ENCODE measurements around the gene SYNPR. TPM values are rescaled to one million over a fixed set of nuclear protein-coding genes. Genes with fewer than 3 reads are reported as not detected.

Gene SYNPR
- total RNA-seq, 3 donors from 2014 or later = not detected

- intact Hi-C loops (cut with DNase I; ENCODE audit: low total_unique reads) = no loop called here
- no peak overlapping the region for H3K4me3 ChIP-seq
- H3K27me3 ChIP-seq = peaks cover 0 to 5% of the 10 kb centered on the region in 2 donors
- H3K9me3 ChIP-seq = no peaks in the 10 kb centered on the region
- H3K4me1 ChIP-seq = no peaks in the 10 kb centered on the region
- DNase-seq (ENCODE audit: low spot score in 2 of 2) = no peak
- H3K36me3 ChIP-seq = no peaks in the 10 kb centered on the region
- no peak overlapping the region for H3K27ac ChIP-seq
- TF ChIP-seq, protein P1, sequence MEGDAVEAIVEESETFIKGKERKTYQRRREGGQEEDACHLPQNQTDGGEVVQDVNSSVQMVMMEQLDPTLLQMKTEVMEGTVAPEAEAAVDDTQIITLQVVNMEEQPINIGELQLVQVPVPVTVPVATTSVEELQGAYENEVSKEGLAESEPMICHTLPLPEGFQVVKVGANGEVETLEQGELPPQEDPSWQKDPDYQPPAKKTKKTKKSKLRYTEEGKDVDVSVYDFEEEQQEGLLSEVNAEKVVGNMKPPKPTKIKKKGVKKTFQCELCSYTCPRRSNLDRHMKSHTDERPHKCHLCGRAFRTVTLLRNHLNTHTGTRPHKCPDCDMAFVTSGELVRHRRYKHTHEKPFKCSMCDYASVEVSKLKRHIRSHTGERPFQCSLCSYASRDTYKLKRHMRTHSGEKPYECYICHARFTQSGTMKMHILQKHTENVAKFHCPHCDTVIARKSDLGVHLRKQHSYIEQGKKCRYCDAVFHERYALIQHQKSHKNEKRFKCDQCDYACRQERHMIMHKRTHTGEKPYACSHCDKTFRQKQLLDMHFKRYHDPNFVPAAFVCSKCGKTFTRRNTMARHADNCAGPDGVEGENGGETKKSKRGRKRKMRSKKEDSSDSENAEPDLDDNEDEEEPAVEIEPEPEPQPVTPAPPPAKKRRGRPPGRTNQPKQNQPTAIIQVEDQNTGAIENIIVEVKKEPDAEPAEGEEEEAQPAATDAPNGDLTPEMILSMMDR (IDR thresholded peaks at IDR 0.05) = no peak
- TF ChIP-seq POLR2AphosphoS5 (IDR thresholded peaks at IDR 0.05) (no peak), POLR2A (IDR thresholded peaks at IDR 0.05) (no peak)
These were observed 9.5 kb downstream of the SYNPR start for GRCh38 chr3:63287610-63288009.

DNA sequence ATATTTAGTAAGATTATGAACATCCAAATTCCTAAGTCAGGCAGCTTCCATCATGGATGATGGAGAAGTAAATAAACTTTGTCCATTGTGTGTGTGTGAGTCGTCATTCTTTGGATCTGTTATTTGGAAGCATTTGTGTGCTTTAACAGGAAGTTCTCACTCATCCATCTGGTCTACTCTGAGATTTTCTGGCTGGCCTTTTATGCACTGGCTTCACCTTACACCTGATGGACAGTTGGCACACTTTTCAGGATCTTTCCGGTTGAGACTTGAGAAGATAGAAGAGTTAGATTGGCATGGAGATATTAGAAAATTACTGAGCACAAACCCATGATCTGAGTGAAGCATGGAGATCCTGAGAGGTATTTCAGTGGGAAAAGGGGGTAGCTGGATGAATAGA lies 12.6 kb downstream of the SYNPR start:
- no peaks in the 10 kb centered on the region for H3K36me3 ChIP-seq
- H3K4me1 ChIP-seq = no peaks in the 10 kb centered on the region
- H3K9me3 ChIP-seq = no peaks in the 10 kb centered on the region
- intact Hi-C loops (cut with DNase I; ENCODE audit: low total_unique reads) = no loop called here
- H3K27me3 ChIP-seq = no peaks in the 10 kb centered on the region
- no peak for DNase-seq (ENCODE audit: low spot score in 2 of 2)
- H3K4me3 ChIP-seq = no peak overlapping the region
- H3K27ac ChIP-seq = no peak overlapping the region
- TF ChIP-seq POLR2AphosphoS5 (IDR thresholded peaks at IDR 0.05) (no peak), POLR2A (IDR thresholded peaks at IDR 0.05) (no peak)
- TF ChIP-seq, protein P1 (IDR thresholded peaks at IDR 0.05) = no peak

GRCh38 chr3:63294332-63294731 lies 16.2 kb downstream of the SYNPR start:
- TF ChIP-seq, protein P1 (IDR thresholded peaks at IDR 0.05) = no peak
- TF ChIP-seq POLR2AphosphoS5 (IDR thresholded peaks at IDR 0.05) = no peak
- no peak overlapping the region for H3K27ac ChIP-seq
- H3K27me3 ChIP-seq = no peaks in the 10 kb centered on the region
- H3K4me1 ChIP-seq = no peaks in the 10 kb centered on the region
- no peak overlapping the region for H3K4me3 ChIP-seq
- H3K9me3 ChIP-seq = no peaks in the 10 kb centered on the region
- no peaks in the 10 kb centered on the region for H3K36me3 ChIP-seq
- no peak for DNase-seq (ENCODE audit: low spot score in 2 of 2)
- intact Hi-C loops (cut with DNase I; ENCODE audit: low total_unique reads) = no loop called here

- TF ChIP-seq, protein P1 (IDR thresholded peaks at IDR 0.05) = no peak
- TF ChIP-seq POLR2A (IDR thresholded peaks at IDR 0.05) = no peak
- no peak for TF ChIP-seq POLR2AphosphoS5 (IDR thresholded peaks at IDR 0.05)
- H3K4me1 ChIP-seq = no peaks in the 10 kb centered on the region
- intact Hi-C loops (cut with DNase I; ENCODE audit: low total_unique reads) = no loop called here
- H3K36me3 ChIP-seq = no peaks in the 10 kb centered on the region
- H3K27me3 ChIP-seq = no peaks in the 10 kb centered on the region
- no peak overlapping the region for H3K4me3 ChIP-seq
- H3K27ac ChIP-seq = no peak overlapping the region
- no peaks in the 10 kb centered on the region for H3K9me3 ChIP-seq
- no peak for DNase-seq (ENCODE audit: low spot score in 2 of 2)
These were observed 17.2 kb downstream of the SYNPR start for GRCh38 chr3:63295356-63295755.

- H3K36me3 ChIP-seq = no peaks in the 10 kb centered on the region
- DNase-seq (ENCODE audit: low spot score in 2 of 2) = no peak
- TF ChIP-seq, protein P1 (IDR thresholded peaks at IDR 0.05) = no peak
- no peak for TF ChIP-seq POLR2AphosphoS5 (IDR thresholded peaks at IDR 0.05)
- TF ChIP-seq POLR2A (IDR thresholded peaks at IDR 0.05) = no peak
These were observed 17.7 kb downstream of the SYNPR start for GRCh38 chr3:63295806-63296205.

More at GRCh38 chr3:63295806-63296205, 17.7 kb downstream of the SYNPR start:
- no peak overlapping the region for H3K4me3 ChIP-seq
- H3K27ac ChIP-seq = no peak overlapping the region
- H3K4me1 ChIP-seq = no peaks in the 10 kb centered on the region
- H3K9me3 ChIP-seq = no peaks in the 10 kb centered on the region
- intact Hi-C loops (cut with DNase I; ENCODE audit: low total_unique reads) = no loop called here
- H3K27me3 ChIP-seq = no peaks in the 10 kb centered on the region
